NCI-H1417 treated with DMSO at 0.1 percent for 48 hours (cell line): ENCODE measurements around the gene DPP7.
"Not testable (repeated sequence)": the region's sequence is repeated elsewhere in the genome, so short reads cannot be mapped to it uniquely, and the experiment has no call there.

Experiments
- DNase-seq: peaks from one replicate; lab custom pipeline; 2025; lab: John Stamatoyannopoulos, UW

DPP7 gene

GRCh38 chr9:137070906-137071275 lies 43.6 kb downstream of the DPP7 start:
- DNase-seq: no peak

- DNase-seq: peak; percentile 75
Measured at GRCh38 chr9:137070201-137070905, 44.2 kb downstream of the DPP7 start, which contains the start of gene SAPCD2. SAPCD2 (minus strand) TSS chr9:137070557; CDS start chr9:137070460, 97 bp downstream.

- no peak for DNase-seq
Measured at GRCh38 chr9:137069508-137070091, 44.9 kb downstream of the DPP7 start.

GRCh38 chr9:137068539-137069507 lies 45.7 kb downstream of the DPP7 start:
- DNase-seq: no peak

DNA sequence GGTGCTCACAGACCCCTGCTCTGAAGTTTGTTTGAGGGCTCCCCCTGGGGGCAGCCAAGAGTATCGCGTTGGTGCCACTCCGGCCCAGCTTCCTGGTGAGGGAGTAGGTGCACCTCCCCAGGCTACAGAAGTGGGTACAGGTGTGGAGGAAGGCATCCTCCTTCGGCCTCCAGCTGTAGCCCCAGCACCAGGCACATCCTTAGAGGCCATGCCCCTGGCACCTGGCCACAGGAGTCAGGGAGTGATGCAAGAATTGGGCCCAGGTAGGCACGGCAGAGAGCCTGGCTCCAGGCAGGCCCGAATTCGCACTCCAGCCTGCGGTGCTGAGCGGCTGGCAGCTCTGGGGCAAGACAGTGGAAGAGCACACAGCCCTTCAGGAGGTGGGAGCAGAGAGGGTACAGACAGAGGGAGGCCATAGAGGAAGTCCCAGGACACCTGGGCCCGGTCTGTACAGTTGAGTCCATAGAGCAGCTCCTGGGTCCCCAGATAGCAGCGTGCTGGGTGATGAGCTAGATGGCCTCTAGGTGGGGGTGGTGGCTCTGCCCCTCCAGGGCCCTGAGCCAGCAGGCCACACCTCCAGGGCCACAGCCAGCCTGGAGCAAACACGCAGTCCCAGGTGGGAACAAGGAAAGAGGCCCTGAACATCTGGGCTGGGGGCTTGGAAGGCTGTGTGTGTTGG lies 46.5 kb downstream of the DPP7 start:
- no peak for DNase-seq

DNA sequence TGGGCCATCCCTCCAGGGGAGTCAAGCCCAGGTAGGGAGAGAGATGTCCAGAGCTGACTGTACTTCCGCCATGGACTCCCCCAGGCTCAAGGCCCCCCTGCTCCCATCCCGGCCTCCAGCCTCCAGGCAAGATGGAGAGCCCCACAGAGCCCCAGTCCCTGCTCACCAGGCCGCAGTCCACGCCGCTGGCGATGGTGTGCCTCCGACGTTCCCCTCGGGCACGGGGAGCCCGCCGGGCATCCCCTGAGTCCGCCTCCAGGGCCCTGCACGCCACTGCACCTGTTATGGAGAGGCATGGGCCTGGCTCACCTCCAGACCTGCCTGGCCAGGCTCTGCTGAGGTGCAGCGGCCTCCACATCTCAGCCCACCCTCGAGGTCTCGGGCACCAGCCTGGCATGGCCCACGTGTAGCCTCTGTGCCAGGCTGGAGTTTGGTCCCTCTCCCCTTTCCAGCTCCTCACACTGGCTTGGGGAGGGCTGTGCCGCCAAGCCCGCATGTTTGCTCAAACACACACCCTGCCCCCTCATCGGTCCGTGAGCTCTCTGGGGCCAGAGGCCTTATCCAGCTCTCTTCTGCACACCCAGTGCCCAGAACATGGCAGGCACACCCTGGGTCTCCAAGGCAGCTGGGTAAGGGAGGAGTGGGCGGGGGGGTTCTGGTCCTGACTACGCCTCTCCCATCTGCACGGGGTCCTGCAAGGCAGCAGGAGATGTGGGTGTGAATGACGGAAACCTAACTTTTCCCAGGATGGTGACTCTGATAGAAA lies 48.3 kb downstream of the DPP7 start:
- DNase-seq: no peak

DNA sequence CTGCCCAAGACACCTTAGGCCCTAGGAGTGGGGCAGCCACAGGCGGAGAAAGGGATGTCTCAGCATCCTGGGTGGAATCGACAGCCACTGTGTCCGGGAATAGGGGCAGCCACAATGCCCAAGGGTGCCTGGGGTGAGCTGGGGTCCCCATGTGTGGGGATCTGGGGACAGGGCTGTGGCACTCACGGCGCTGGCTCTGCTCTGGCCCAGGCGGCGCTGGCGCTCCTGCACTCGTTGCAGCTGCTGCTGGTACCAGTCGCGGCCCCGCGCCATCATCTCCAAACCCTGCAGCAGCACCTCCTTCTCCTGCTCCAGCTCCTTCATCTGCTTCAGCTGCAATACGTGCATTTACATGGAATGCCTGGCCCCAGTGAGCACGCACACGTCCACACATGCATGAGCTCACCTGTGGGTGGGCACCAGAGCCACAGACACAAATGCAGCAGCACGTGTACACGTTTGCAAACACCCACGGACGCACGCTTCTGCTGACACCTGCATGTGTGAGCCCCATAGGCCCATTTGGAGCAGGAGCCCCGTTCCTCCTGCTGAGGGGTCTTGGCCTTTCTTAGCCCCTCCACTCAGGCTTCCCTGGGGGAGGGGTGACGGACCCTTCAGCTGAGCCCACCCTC lies 49.1 kb downstream of the DPP7 start:
- no peak for DNase-seq

GRCh38 chr9:137064880-137065164 lies 49.7 kb downstream of the DPP7 start:
- no peak for DNase-seq

DNA sequence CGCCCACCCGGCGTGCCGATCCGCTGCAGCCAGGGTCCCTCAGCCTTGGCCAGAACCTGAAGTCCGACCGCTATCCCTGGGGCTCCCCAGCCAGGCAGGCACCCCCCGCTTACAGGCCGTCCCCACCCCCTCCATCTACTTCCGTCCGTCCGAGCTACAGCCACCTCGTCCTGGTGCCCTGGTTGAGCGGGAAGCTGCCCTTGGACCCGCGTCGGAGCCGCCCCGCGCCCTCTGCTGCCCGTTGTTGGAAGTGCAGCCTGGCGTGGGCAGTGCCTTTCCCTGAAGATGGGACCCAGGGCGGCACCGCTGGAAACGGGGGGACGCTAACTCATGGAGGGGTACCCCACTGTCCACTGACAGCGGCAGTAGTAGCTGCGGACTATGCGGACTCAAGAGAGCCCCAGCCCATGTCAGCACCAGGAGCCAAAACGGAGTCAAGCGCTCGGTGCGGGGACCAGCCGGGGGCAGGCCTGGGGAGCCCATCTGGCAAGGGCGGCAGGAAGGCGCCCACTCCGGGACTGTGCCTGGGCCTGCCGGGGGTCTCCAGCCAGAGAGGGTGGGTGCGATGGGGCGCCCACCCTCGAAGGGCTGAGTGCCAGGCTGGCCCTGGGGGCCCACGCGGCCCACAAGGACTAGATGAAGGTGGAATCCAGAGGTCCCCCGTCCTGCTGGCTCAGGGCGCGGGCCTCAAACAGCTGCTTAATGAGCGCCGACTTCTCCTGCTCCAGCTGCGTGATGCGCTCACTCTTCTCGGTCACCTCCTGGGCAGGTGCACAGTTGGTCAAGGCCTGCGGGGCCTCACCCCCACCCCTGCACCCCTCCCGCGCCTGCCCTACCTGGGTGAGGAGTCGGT lies 50.3 kb downstream of the DPP7 start:
- no peak for DNase-seq

DNA sequence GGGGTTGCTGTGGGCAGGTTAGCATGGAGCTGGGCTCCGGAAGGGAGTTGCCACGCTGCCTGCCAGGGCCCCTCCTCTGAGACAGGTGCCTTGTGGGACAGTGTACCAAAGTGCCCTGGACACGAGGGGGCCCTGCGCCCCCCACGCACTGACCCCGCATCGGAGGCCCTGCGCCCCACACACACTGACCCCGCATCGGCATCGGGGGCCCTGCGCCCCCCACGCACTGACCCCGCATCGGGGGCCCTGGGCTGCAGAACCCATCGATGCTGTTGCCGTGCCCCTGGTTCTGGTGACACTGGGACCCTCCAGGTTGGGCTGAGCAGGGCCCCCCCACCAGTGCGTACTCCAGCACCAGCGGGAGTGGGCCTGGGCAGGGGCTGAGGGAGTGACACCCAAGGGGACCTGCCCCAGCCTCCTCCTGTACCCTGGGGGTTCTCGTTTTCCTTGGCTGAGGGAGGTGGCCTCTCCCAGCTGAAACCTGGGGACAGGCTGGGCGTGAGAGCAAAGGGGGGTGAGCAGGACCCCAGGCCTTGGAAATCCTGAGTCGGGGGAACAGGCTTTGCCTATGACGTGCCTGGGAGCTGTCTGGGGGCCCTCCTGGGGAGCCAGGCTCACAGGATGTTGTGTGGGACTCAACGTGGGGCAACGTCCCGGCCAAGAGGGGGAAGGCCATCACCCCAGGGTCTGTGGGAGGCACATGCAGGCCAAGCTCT lies 51.1 kb downstream of the DPP7 start:
- no peak for DNase-seq

GRCh38 chr9:137062798-137063197 lies 51.7 kb downstream of the DPP7 start:
- DNase-seq: not testable (repeated sequence)

- no peak for DNase-seq
Measured at GRCh38 chr9:137062384-137062783, 52.1 kb downstream of the DPP7 start.
